CD4-positive, alpha-beta T cell treated with Interleukin-2 at 100 ng/mL for 4 hours (primary cell): Measurements from ENCODE around the gene MALL.
"Not testable (repeated sequence)": the region's sequence is repeated elsewhere in the genome, so short reads cannot be mapped to it uniquely, and the experiment has no call there.

ENCODE experiments used
- DNase-seq: peaks from one replicate; pipeline ENCODE4 v3.0.0-alpha.2; 2020; ENCODE audit warnings: low spot score

The MALL gene

DNA sequence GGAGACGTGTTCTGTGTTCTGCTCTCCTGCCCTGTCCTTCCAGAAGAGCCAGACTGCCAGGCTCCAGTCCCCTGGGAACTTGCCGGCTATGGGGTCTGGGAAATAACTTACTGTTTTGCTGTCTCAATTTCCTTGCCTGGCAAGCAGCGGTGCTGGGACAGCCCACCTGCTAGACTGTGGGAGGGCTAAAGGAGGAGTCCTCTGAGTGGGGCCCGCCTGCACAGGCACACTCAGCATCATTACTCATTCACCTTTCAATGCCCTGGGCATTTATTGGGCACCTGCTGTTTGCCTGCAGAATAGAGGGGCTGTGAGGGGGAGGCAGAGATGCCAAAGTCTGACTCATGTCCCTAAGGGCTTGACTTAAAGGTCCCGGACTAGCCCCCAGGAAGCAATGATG, 65.4 kb downstream of the MALL start:
- DNase-seq: not testable (repeated sequence)

DNA sequence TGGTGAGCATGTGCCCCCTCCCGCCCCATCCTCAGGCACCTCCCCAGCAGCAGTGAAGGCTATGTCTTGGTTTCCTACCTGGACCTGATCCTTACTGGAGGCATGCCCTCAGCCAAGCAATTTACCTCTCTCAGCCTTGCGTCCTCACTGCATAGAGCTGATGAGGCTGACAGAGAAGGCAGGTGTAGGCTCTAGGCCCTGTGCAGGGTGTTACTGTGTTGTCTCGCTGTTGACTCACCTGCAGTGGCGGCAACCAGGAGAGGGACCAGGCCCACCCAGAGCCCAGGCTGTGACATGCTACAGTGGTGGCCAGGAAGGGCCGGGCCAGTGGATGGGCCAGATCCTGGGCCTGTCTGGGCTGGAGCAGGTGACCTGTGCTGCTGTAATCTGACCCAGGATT, 65.9 kb downstream of the MALL start:
- DNase-seq: not testable (repeated sequence)

DNA sequence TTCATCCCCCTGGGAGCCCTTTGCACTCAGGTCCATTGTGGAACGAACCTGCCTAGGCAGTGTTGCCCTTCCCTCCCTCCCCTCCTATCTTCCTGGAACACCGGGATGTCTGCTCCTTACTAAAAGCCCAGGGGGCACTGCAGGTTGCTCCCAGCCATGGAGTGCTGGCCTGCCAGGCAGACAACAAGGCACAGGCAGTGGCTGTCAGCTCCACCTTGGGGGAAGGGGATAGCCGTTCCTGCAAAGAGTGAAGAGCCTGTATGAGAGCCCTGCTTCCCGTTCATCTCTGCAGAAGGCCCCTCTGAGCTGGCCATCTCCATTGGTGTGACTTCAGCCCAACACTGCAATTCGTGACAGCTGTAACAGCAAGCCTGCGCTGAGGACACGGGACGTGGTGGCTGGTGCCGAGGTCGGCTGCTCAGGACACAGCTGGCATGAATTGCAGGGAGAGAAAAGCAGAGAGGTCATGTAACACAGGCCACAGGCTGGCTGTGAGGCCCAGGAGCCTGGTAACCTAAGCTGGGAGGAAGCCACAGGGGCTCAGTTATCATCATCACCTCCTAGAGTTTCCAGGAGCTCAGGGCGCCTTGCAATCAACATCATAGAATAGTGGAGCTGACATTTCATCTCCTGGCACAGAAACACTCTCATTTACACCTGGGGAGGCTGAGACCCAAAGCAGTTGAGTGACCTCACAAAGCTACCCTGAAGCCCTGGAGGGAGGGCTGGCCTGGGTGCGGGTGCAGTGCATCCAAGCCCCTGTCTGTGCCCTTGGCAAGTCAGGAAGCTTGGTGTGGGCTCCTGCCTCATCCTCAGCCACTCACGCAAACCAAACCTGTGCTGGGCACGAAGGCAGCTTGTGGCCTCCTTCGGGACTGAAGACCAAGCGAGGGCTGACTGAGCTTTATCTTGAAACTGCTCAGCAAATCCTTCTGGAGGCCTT, 67.1 kb downstream of the MALL start:
- DNase-seq: not testable (repeated sequence)

DNA sequence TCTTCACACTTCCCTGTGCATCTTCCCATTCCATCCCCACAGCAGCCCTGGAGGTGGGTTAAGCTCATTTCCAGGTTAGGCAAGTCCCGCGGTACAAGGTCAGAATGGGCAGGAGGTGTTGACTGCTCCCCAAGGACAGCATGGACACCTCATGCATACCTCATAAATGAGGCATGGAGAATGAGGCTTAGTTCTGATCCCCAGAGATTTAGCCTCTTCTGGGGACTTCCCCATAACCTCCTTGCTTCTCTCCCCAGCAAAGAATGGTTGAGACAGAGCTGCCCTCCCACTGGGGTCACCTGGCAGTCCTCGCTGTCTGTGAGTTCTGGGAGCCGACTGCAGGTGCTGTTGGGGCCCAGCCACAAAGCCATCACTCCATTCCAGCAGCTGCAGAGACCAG, 68.4 kb downstream of the MALL start:
- not testable (repeated sequence) for DNase-seq

DNA sequence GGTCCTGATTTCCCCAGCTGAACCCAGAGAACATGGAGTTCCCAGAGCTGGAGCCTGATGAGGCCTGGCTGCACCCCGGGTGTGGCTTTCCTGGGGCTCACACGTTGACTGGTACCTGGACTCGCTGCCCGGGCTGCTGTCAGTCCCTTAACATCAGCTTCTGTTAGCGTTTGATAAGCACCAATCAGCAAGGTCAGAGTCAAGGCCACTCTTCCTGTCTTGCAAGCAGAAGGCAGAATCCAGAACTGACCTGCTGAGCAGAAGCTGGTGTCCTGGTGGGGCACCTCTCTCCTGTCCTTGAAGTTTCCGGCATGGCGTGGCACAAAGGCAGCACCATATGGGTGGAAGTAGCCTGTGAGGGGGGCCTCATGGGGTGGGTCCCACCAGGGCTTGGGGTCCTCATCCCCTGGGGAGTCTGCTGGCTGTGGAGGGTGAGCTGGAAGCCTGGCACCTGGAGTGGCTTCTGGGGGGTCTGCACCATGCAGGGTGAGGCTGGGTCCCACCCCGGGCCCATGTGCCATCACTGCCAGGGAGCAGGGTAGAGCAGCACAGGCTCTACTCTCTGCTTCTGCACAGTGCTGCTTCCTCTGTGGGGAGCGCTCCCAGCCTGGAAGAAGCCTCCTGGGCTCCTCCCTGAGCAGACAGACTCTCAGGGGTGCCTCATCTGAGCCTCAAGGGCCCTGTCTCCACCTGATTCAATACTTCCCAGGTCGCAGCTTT, 73.5 kb downstream of the MALL start:
- DNase-seq: not testable (repeated sequence)

DNA sequence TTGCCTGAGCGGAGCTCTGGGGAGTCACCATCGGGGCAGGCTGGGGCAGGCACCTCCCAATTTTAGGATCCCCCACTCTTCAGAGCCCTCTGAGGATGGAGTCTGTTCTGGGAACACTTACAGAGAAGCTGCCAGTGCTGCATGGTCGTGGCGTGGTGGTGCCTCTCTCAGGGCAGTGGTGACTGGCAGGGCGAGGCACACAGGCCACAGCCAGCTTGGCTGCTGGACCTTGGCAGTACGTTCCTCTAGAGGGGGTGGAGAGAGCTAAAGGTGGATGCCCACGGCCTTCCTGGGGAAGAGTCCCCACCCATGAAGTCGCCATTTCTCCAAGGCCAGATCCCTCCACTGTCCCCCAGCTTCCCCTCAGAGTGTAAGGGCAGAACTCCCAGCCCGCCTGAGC, 78.3 kb downstream of the MALL start:
- DNase-seq: not testable (repeated sequence)

GRCh38 chr2:110035384-110035783, 80.2 kb downstream of the MALL start:
- not testable (repeated sequence) for DNase-seq

- not testable (repeated sequence) for DNase-seq
Observed at GRCh38 chr2:110034935-110035334, 80.7 kb downstream of the MALL start.
